Keratinocyte (primary cell): Measurements from ENCODE around the gene DGKQ.

Source experiments
- CTCF ChIP-seq, 3 experiments: IDR thresholded peaks in 1 of 3; conservative IDR thresholded peaks in 1 of 3; optimal IDR thresholded peaks in 1 of 3; 2 replicates in 2 of 3; 3 replicates in 1 of 3; pipeline versions ENCODE3 to v1.5.1; 2011; ENCODE audit warnings: low read length in 3 of 3, mild to moderate bottlenecking in 3 of 3, moderate library complexity in 2 of 3, control low read depth in 1 of 3, inconsistent platforms in 1 of 3; ENCODE audit not compliant: insufficient read depth in 2 of 3; ENCODE audit errors: extremely low read depth in 1 of 3
- EZH2 ChIP-seq: IDR thresholded peaks from one replicate; pipeline ENCODE4 v1.6.1; 2012; ENCODE audit warnings: inconsistent platforms, mild to moderate bottlenecking, low read length, moderate library complexity

- no peak for TF ChIP-seq CTCF (optimal IDR thresholded peaks at IDR 0.05 in 1 of 3, IDR thresholded peaks at IDR 0.05 in 1 of 3, conservative IDR thresholded peaks at IDR 0.05 in 1 of 3; ENCODE audit: extremely low read depth in 1 of 3, insufficient read depth in 2 of 3, low read length in 3 of 3)
- TF ChIP-seq EZH2: no peak
These were observed 48.1 kb upstream of the DGKQ start for GRCh38 chr4:1021386-1022050.
